GM12875 (cell line): Measurements from ENCODE around the gene DLX5.

Experiments used
- H3K4me3 ChIP-seq: one replicate; pipeline ENCODE4 v1.5.1; 2011; ENCODE audit warnings: low read depth, low read length, control low read depth
- TF ChIP-seq, protein P1 (sequence below): IDR thresholded peaks from 2 replicates; pipeline ENCODE4 v1.5.1; 2011; ENCODE audit warnings: low read depth, mild to moderate bottlenecking, control low read depth, inconsistent platforms, low read length, moderate library complexity, borderline replicate concordance; ENCODE audit not compliant: insufficient read depth

Gene DLX5

GRCh38 chr7:97002555-97003261, 21.9 kb downstream of the DLX5 start:
- H3K4me3 ChIP-seq: no peak overlapping the region
- TF ChIP-seq, protein P1, sequence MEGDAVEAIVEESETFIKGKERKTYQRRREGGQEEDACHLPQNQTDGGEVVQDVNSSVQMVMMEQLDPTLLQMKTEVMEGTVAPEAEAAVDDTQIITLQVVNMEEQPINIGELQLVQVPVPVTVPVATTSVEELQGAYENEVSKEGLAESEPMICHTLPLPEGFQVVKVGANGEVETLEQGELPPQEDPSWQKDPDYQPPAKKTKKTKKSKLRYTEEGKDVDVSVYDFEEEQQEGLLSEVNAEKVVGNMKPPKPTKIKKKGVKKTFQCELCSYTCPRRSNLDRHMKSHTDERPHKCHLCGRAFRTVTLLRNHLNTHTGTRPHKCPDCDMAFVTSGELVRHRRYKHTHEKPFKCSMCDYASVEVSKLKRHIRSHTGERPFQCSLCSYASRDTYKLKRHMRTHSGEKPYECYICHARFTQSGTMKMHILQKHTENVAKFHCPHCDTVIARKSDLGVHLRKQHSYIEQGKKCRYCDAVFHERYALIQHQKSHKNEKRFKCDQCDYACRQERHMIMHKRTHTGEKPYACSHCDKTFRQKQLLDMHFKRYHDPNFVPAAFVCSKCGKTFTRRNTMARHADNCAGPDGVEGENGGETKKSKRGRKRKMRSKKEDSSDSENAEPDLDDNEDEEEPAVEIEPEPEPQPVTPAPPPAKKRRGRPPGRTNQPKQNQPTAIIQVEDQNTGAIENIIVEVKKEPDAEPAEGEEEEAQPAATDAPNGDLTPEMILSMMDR: no peak

GRCh38 chr7:97001656-97002554, 22.7 kb downstream of the DLX5 start:
- TF ChIP-seq, protein P1: no peak
- H3K4me3 ChIP-seq: no peak overlapping the region

DNA sequence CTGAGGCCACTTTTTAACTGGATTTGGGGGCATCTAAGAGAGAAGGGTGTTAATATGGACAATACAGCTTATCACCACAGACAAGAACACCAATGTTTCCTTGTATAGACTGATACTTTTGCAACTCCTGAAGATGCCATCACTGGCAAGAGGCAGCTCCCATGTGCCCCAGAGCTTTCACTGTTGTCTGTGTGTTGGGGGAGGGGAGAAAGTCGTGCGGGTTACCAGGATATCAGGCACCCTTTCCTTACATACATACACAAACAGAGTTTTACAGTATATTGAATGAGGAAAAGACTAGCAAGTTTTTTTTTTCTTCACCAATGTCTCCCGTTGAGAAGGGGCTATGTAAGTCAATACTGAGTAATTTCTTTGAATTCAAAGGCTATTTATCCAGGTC, 23.4 kb downstream of the DLX5 start:
- TF ChIP-seq, protein P1: no peak
- no peak overlapping the region for H3K4me3 ChIP-seq

DNA sequence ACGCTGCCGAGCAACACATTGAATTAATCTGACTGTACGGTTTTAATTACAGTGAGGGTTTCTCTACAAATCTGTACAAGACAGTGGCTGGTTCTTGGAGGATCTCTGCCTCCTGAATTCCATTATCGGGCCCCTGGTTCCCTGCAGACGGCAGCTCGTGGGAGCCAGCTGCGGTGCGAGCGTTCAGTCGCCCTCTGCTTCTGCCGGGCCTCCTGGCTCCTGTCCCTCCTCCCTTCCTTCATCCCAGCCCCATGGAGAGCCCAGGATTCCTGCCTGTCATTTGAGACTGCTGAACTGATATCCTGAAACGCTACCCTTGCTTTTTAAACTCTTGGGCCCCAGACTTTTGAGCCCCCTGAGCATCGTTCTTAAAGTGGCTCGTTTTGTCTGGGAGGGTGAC, 25.9 kb downstream of the DLX5 start:
- H3K4me3 ChIP-seq: no peak overlapping the region
- TF ChIP-seq, protein P1: no peak

- no peak overlapping the region for H3K4me3 ChIP-seq
- TF ChIP-seq, protein P1: no peak
Measured at GRCh38 chr7:96998333-96998732, 26.3 kb downstream of the DLX5 start.

DNA sequence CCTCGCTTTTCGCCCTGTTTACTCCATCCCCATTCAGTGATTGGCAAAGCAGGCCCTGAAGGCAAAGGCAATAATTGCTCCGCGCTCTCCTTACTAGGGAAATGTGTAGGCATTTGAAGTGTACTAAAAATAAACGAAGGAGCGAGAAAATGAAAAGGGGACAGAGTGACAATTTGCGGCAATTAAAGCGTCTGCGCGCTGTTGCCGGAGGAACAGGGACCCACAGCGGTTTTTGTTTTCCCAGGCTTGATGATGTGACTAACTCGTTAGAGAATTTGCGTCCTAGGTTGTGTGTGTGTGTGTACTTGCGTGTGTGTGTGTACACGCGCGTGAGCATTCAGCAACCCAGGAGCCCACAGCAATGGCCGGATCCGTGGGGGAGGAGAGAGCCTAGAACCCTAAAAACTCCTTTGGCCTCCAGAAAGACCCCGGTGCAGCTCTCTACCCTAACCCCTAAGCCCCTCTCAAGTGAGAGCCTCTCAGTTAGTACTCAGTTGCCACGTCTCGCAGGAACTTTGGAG, 27.1 kb downstream of the DLX5 start:
- TF ChIP-seq, protein P1: no peak
- H3K4me3 ChIP-seq: no peak overlapping the region

- no peak overlapping the region for H3K4me3 ChIP-seq
- TF ChIP-seq, protein P1: no peak
Measured at GRCh38 chr7:96996958-96997511, 27.6 kb downstream of the DLX5 start.
